K562 (cell line): ENCODE measurements around the gene CLCNKB. TPM values are rescaled to one million over a fixed set of nuclear protein-coding genes. Genes with fewer than 3 reads are reported as not detected.

Experiments used
- ATAC-seq: fragments of 200-7000 bp; cut with Tn5 transposase; 3 replicates; pipeline ENCODE4 v1.9.1; 2020; ENCODE audit warnings: moderate library complexity
- BruUV-seq: library from RNA; stranded (reverse); fragments of 400-500 nt; replicated peaks from 2 replicates; lab custom pipeline; 2021; lab: Mats Ljungman, UMichigan
- CTCF ChIA-PET: fragments of 300-600 bp; formaldehyde crosslinking; extraction: SDS; loops from one replicate; lab custom pipeline; 2021; ENCODE audit warnings: low intra/inter-chr PET ratio; lab: Yijun Ruan, JAX
- POLR2A ChIA-PET: fragments of 300-600, 350-650 bp; sonication (Branson Sonifier 250); formaldehyde crosslinking; extraction: SDS; loops from one replicate; lab custom pipeline; 2021; ENCODE audit warnings: antibody characterized with exemption, inconsistent platforms; lab: Yijun Ruan, JAX
- DNase-seq, 4 experiments: peaks; one replicate each; pipeline versions ENCODE4 v3.0.0 to v3.0.0-alpha.2; 2011 to 2018; ENCODE audit warnings: low spot score in 3 of 4, mixed read lengths in 3 of 4; ENCODE audit errors: extremely low read depth in 1 of 4
- FAIRE-seq: peaks from 2 replicates; lab custom pipeline; 2011; peaks lifted over from hg19 to GRCh38; lab: Jason Lieb, UNC
- H2AFZ ChIP-seq: 2 replicates; pipeline ENCODE4 v1.6.0; 2011; ENCODE audit warnings: low read depth, low read length, control low read depth, inconsistent platforms
- H3K27ac ChIP-seq: fragments of 200-600 bp; 3 replicates; pipeline ENCODE4 v1.8.0; 2011; ENCODE audit warnings: low read depth, mild to moderate bottlenecking, control low read depth, inconsistent platforms, low read length, moderate library complexity, mixed read lengths; ENCODE audit errors: extremely low read depth
- H3K27me3 ChIP-seq, 2 experiments: fragments of 300-600 bp in 1 of 2; 2 replicates in 1 of 2; 3 replicates in 1 of 2; pipeline versions ENCODE4 v1.6.0 to v1.8.0; 2011; ENCODE audit warnings: inconsistent platforms in 2 of 2, low read length in 2 of 2, mild to moderate bottlenecking in 1 of 2, mixed read lengths in 1 of 2, moderate library complexity in 1 of 2; ENCODE audit not compliant: control insufficient read depth in 2 of 2, insufficient read depth in 2 of 2
- H3K36me3 ChIP-seq: fragments of 300-600 bp; 3 replicates; pipeline ENCODE4 v1.8.0; 2011; ENCODE audit warnings: mild to moderate bottlenecking, low read length, inconsistent platforms; ENCODE audit not compliant: control insufficient read depth, insufficient read depth
- H3K4me1 ChIP-seq, 2 experiments: fragments of 200-600 bp in 1 of 2; replicated peaks in 1 of 2; 2 replicates in 1 of 2; 3 replicates in 1 of 2; pipeline versions ENCODE4 v1.5.1 to v1.8.0; 2011; ENCODE audit warnings: inconsistent platforms in 2 of 2, low read length in 2 of 2, mild to moderate bottlenecking in 1 of 2, mixed read lengths in 1 of 2, moderate library complexity in 1 of 2; ENCODE audit not compliant: control insufficient read depth in 2 of 2, insufficient read depth in 2 of 2
- H3K4me2 ChIP-seq: 2 replicates; pipeline ENCODE4 v1.6.1; 2011; ENCODE audit warnings: low read length, control low read depth, inconsistent platforms, mixed read lengths; ENCODE audit not compliant: insufficient read depth
- H3K4me3 ChIP-seq: fragments of 200-600 bp; sonication (generic), shearing (Covaris generic); 2 replicates; pipeline ENCODE4 v1.5.1; 2016; ENCODE audit warnings: control low read depth, inconsistent platforms
- H3K79me2 ChIP-seq: fragments of 200-600 bp; 3 replicates; pipeline ENCODE4 v1.8.0; 2011; ENCODE audit warnings: low read length, inconsistent platforms; ENCODE audit not compliant: control insufficient read depth, insufficient read depth
- H3K9ac ChIP-seq, 2 experiments: 2 replicates each; pipeline versions ENCODE4 v1.6.0 to v1.6.1; 2011; ENCODE audit warnings: low read depth in 2 of 2, low read length in 2 of 2, control low read depth in 1 of 2, inconsistent platforms in 1 of 2, mild to moderate bottlenecking in 1 of 2, mixed read lengths in 1 of 2; ENCODE audit not compliant: insufficient read depth in 1 of 2
- H3K9me1 ChIP-seq: one replicate; pipeline ENCODE4 v1.6.0; 2011; ENCODE audit warnings: inconsistent platforms, mild to moderate bottlenecking, low read length, moderate library complexity; ENCODE audit not compliant: control insufficient read depth, insufficient read depth
- H3K9me3 ChIP-seq: replicated peaks from 2 replicates; pipeline ENCODE4 v1.5.1; 2011; ENCODE audit warnings: low read depth, low read length, inconsistent platforms; ENCODE audit not compliant: control insufficient read depth, insufficient read depth
- H4K20me1 ChIP-seq: replicated peaks from 2 replicates; pipeline ENCODE4 v1.6.1; 2011; ENCODE audit warnings: low read length, inconsistent platforms, mixed read lengths; ENCODE audit not compliant: control insufficient read depth, insufficient read depth
- EGR1 ChIP-seq: fragments of 450-650 bp; conservative IDR thresholded peaks from 2 replicates; pipeline ENCODE4 v1.6.1; 2017; ENCODE audit warnings: mild to moderate bottlenecking
- MXI1 ChIP-seq: IDR thresholded peaks from 2 replicates; pipeline ENCODE4 v1.6.1; 2011; ENCODE audit warnings: low read depth, mild to moderate bottlenecking, improper control_type of control experiment, low read length
- NFYB ChIP-seq: IDR thresholded peaks from 2 replicates; pipeline ENCODE4 v1.6.1; 2011; ENCODE audit warnings: mild to moderate bottlenecking, moderate library complexity; ENCODE audit not compliant: insufficient read length; ENCODE audit errors: extremely low read depth
- NR2C1 ChIP-seq, 2 experiments: fragments of 450-650 bp; IDR thresholded peaks; 2 replicates each; pipeline ENCODE4 v1.6.1; 2017; ENCODE audit warnings: mild to moderate bottlenecking in 2 of 2, antibody characterized with exemption in 1 of 2, inconsistent platforms in 1 of 2, missing compliant biosample characterization in 1 of 2, missing genetic modification characterization in 1 of 2
- NR2C2 ChIP-seq, 2 experiments: fragments of 200-800 bp in 1 of 2; sonication (Bioruptor generic) in 1 of 2; sonication (generic) in 1 of 2; formaldehyde crosslinking in 1 of 2; IDR thresholded peaks; 2 replicates each; pipeline versions ENCODE4 v1.6.1 to v1.8.0; 2016 to 2022; ENCODE audit warnings: mild to moderate bottlenecking in 1 of 2, missing compliant biosample characterization in 1 of 2, missing genetic modification characterization in 1 of 2, missing genetic modification reagents in 1 of 2
- ZBTB7A ChIP-seq: IDR thresholded peaks from 2 replicates; pipeline ENCODE4 v1.6.1; 2011; ENCODE audit warnings: low read depth, mild to moderate bottlenecking, low read length, moderate library complexity, borderline replicate concordance; ENCODE audit not compliant: control insufficient read depth
- WGBS: fragments of 100-300 bp; shearing (Covaris generic); methylation state at CpG from one replicate; pipeline ENCODE4 v1.1.6; 2016; ENCODE audit warnings: low coverage, mixed read lengths; ENCODE audit not compliant: insufficient coverage; ENCODE audit errors: missing lambda C conversion rate; 5-methylcytosine and 5-hydroxymethylcytosine counted together
- in situ Hi-C: fragments of 300-500 bp; cut with MboI; formaldehyde crosslinking; loops from 4 replicates; pipeline ENCODE4 v1.15.0; 2018; ENCODE audit warnings: inconsistent platforms, mixed read lengths
- intact Hi-C: fragments of 100-400 bp; cut with micrococcal nuclease; formaldehyde crosslinking; loops from 2 replicates; pipeline ENCODE4 v1.14.2; 2022
- polyA plus RNA-seq, 8 experiments: library from polyadenylated mRNA; depleted of rRNA in 4 of 8; stranded (reverse) in 5 of 8; unstranded in 3 of 8; fragments of >200 nt; fragmentation: Nextera tagmentation in 2 of 8; fragmentation: Illumina TruSeq in 1 of 8; extraction: Ambion mirVana in 2 of 8; extraction: Trizol in 1 of 8; gene quantifications; 2 replicates each; pipeline versions ENCODE4 v1.2.1 to v1.2.3, GENCODE V29; 2011 to 2014; ENCODE audit warnings: inconsistent platforms in 1 of 8, missing spikeins in 1 of 8
- total RNA-seq, 7 experiments: library from RNA; depleted of rRNA in 6 of 7; stranded (reverse); fragments of >200 nt in 6 of 7; fragmentation: Illumina TruSeq in 2 of 7; extraction: Trizol in 2 of 7; gene quantifications; 2 replicates each; pipeline versions ENCODE4 v1.2.1 to v1.2.3, GENCODE V29; 2011 to 2021; ENCODE audit warnings: low replicate concordance in 1 of 7
- TF ChIP-seq, protein P1 (sequence below): conservative IDR thresholded peaks from 2 replicates; pipeline ENCODE4 v1.6.1; 2011; ENCODE audit warnings: low read depth, mild to moderate bottlenecking, low read length; ENCODE audit not compliant: control insufficient read depth
- TF ChIP-seq, protein P2 (sequence below), 2 experiments: fragments of 250-450 bp in 1 of 2; fragments of 450-650 bp in 1 of 2; sonication (Bioruptor Pico) in 1 of 2; IDR thresholded peaks; 2 replicates each; pipeline versions ENCODE4 v1.6.1 to v1.8.0; 2016 to 2021; ENCODE audit warnings: mild to moderate bottlenecking in 2 of 2, moderate library complexity in 2 of 2, missing compliant biosample characterization in 1 of 2, missing genetic modification characterization in 1 of 2

The CLCNKB gene
- total and polyA plus RNA-seq, 9 of the 15 experiments (the other 6 are each of a cell fraction or from before 2014, with no cell fraction given), result 0.08 to 1.7 (median 0.64) TPM

DNA sequence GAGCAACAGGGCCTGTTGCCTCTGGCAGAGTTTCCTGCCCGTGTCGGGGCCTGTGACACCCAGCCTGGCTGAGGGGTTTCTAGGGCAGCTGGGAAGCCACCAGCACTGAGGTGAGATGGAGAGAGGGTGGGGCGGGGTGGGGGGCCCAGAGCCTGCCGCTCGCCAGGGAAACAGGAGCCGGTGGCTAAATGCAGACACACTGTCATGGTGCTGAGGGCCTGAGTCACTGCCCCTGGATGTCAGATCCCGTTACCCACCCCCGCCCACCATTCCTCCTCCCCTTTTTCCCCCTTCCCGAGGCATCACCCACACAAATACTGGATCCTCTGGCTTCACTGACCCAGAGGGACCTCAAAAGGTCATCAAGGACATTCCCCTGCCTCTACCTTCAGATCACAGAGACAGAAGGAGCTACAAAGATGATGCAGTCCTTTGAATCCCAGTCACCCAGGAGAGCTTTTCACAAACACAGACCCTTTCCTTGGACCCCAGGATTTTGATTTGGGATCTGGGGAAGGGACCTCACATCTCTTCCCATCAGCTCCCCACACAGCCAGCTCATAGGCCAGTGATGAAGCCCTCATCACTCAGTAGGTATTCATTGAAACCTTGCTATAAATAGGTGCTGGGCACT, 23.8 kb upstream of the CLCNKB start:
- no peak for DNase-seq
- Histone ChIP-seq H3K27ac (no peak overlapping the region), H3K4me1 (peaks cover 6 to 58% of the 10 kb centered on the region in 2 experiments), H3K9me1 (no peaks in the 10 kb centered on the region), H3K9ac (peak overlapping the region in 1 of 2 experiments; percentile 65; a peak in 2 of 4 replicates), H4K20me1 (no peaks in the 10 kb centered on the region), H3K79me2 (no peaks in the 10 kb centered on the region), H3K9me3 (no peaks in the 10 kb centered on the region), H3K27me3 (peaks cover 7 to 33% of the 10 kb centered on the region in 2 experiments; a peak in 3 of 5 replicates), H2AFZ (no peak overlapping the region), H3K4me2 (no peak overlapping the region), H3K36me3 (no peaks in the 10 kb centered on the region), H3K4me3 (no peak overlapping the region)
- intact Hi-C loops (no loop called here), in situ Hi-C loops (loop anchor here (10.0 kb wide), 1 partner anchor 45 kb away; no protein-coding TSS in a partner anchor)
- TF ChIP-seq EGR1, result peak; percentile 81
- TF ChIP-seq, protein P1, sequence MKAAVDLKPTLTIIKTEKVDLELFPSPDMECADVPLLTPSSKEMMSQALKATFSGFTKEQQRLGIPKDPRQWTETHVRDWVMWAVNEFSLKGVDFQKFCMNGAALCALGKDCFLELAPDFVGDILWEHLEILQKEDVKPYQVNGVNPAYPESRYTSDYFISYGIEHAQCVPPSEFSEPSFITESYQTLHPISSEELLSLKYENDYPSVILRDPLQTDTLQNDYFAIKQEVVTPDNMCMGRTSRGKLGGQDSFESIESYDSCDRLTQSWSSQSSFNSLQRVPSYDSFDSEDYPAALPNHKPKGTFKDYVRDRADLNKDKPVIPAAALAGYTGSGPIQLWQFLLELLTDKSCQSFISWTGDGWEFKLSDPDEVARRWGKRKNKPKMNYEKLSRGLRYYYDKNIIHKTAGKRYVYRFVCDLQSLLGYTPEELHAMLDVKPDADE, result no peak
- TF ChIP-seq, protein P2, sequence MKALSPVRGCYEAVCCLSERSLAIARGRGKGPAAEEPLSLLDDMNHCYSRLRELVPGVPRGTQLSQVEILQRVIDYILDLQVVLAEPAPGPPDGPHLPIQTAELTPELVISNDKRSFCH (CRISPR knock-in tag; IDR thresholded peaks at IDR 0.05), result no peak
- TF ChIP-seq, protein P2 (tag; IDR thresholded peaks at IDR 0.05), result peak; percentile 75; the same call in 1 of the 2 replicates
- TF ChIP-seq NR2C1 (IDR thresholded peaks at IDR 0.05), result no peak; the same call in 1 of the 2 replicates
- peak; percentile 73 for TF ChIP-seq NR2C1 (tag; IDR thresholded peaks at IDR 0.05)
- peak; percentile 29; the same call in 1 of the 2 replicates for TF ChIP-seq ZBTB7A
- no peak for TF ChIP-seq NFYB
- TF ChIP-seq NR2C2 (CRISPR knock-in tag; IDR thresholded peaks at IDR 0.05), result no peak
- TF ChIP-seq NR2C2 (tag; IDR thresholded peaks at IDR 0.05), result peak; percentile 48; the same call in 1 of the 2 replicates
- no peak for TF ChIP-seq MXI1
- CTCF ChIA-PET, result no interaction called here
- no TSS peak for BruUV-seq
- POLR2A ChIA-PET, result interaction anchor here (0.6 to 1.2 kb wide), 2 partner anchors 15 to 38 kb away, joined by 3 read pairs; no protein-coding TSS in a partner anchor
- WGBS, result 37% methylated on average over 4 of the region's 9 CpGs
- ATAC-seq, result no peak
- peak; percentile 67 for FAIRE-seq
